Omental fat pad (tissue), 4 donors: ENCODE data around the gene SRR. TPM values are rescaled to one million over a fixed set of nuclear protein-coding genes. Genes with fewer than 3 reads are reported as not detected.

Source experiments
- ATAC-seq: fragments of 150-250 bp; one replicate; pipeline ENCODE4 v1.9.1; 2016; ENCODE audit warnings: mild to moderate bottlenecking, moderate library complexity; ENCODE audit not compliant: low FRiP score
- DNase-seq: peaks from one replicate; pipeline ENCODE4 v3.0.0-alpha.2; 2019; ENCODE audit warnings: low spot score
- total RNA-seq, 4 donors: library from RNA; depleted of rRNA; stranded (reverse); fragments of >200 nt; gene quantifications; one replicate each; pipeline ENCODE4 v1.1.0, GENCODE V29; 2016
- TF ChIP-seq, protein P1 (sequence below), 3 donors: fragments of 450-650 bp; IDR thresholded peaks; one replicate each; pipeline ENCODE4 v1.5.1; 2016 to 2017; ENCODE audit warnings: antibody characterized with exemption in 3 of 3, mild to moderate bottlenecking in 3 of 3, moderate library complexity in 2 of 3

SRR gene
- total RNA-seq, 4 donors from 2014 or later: 5.0 to 14.9 (median 7.2) TPM

DNA sequence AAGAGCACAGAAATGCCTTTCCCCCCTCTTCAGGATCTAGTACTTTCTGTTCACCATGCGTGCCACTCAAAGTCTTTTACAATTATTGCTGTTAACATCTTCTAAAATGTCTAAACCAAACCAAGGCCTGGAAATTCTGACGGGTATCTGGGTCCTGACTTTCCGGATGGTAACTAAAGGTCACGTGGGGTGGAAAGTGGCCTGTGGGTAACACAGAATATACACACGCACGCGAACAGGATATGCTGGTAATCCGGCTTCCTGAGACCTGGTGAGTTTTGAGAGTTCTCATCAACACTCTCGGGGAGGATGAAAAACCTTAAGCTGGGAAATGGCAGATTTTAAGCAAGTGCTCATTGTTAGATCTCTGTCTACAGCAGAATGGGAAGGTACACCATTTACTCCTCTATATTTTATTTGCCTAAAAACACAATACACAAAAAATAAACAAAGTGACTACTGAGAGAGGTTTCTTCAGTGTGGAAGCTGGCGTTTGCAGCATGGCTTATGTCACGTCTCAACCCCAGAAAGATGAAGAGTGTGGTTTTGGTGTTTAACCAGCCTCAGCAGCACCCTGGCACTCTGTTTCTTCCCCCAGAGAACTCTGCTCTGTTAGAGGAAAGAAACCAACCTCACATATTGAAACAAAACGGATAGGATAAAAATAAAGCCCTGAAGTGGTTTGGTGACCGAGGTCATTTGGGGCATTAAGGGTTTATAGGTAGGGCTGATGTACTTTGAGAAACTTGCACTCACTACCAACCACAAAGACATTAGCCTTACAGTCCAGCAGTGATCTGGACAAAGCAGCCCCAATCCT lies 37.5 kb upstream of the SRR start:
- ATAC-seq (no peak), DNase-seq (no peak)
- TF ChIP-seq, protein P1, sequence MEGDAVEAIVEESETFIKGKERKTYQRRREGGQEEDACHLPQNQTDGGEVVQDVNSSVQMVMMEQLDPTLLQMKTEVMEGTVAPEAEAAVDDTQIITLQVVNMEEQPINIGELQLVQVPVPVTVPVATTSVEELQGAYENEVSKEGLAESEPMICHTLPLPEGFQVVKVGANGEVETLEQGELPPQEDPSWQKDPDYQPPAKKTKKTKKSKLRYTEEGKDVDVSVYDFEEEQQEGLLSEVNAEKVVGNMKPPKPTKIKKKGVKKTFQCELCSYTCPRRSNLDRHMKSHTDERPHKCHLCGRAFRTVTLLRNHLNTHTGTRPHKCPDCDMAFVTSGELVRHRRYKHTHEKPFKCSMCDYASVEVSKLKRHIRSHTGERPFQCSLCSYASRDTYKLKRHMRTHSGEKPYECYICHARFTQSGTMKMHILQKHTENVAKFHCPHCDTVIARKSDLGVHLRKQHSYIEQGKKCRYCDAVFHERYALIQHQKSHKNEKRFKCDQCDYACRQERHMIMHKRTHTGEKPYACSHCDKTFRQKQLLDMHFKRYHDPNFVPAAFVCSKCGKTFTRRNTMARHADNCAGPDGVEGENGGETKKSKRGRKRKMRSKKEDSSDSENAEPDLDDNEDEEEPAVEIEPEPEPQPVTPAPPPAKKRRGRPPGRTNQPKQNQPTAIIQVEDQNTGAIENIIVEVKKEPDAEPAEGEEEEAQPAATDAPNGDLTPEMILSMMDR (IDR thresholded peaks at IDR 0.05): no peak

DNA sequence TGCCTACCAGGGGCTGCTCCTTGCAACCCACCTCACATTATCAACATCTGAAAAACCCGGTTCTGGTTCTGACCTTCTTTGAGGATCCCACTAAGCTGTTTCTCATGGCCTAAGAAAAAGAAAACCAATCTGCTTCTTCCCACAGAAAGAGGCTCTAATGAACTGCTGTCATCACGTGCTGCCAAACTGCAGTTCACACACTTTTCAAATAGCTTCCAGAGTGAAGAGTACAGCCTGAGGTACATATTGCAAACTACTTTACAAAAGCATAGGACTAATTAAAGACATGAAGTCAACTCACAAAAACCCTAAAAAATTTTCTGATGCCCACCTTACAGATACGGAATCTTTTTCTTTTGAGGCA lies 36.9 kb upstream of the SRR start:
- TF ChIP-seq, protein P1 (IDR thresholded peaks at IDR 0.05): no peak
- DNase-seq: no peak
- ATAC-seq: no peak

DNA sequence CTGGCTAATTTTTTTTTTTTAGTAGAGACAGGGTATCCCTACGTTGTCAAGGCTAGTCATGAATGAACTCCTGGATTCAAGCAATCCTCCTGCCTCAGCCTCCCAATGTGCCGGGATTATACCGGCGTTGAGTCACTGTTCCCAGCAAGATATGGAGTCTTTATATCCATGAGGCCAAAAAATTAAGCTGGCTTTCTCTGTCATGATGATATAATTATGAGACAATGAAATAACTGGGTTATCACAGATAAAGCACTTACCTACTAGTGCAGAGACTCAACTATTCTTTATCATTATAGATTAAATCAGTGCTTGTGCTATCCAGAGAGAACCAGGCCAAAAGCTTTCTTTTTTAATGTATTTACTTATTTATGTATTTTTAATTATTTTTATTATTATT lies 36.4 kb upstream of the SRR start:
- no peak for DNase-seq
- TF ChIP-seq, protein P1 (IDR thresholded peaks at IDR 0.05): no peak
- ATAC-seq: no peak

DNA sequence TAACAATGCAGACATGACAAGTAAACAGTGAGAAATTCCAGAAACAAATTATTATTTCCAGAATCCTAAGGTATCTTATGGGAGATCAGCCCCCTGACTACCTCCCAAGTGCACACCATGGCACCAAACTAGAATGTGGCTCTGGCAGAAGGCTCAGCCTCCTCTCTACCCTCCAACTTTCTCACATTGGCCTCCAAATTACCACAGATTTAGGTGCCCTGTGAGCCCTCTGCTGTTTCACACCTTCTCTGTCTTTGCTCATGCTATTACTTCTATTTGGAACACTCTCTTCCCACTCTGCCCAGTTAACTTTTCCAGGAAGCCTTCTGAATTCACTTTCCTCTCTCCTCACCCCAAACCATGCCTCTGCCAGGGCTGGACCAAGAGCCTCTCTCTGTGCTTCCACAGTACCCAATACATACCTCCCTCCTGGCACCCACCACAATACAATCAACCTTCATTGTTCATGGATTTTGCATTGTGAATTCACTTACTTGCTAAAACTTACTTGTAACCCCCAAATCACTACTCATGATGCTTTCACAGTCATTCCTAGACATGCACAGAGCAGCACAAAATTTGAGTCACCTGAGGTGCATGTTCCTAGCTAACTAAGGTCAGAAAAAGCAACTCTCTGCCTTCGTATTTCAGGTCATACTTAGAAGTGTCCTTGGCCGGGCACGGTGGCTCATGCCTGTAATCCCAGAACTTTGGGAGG lies 31.6 kb upstream of the SRR start:
- ATAC-seq (no peak), DNase-seq (no peak)
- TF ChIP-seq, protein P1 (IDR thresholded peaks at IDR 0.05): no peak

DNA sequence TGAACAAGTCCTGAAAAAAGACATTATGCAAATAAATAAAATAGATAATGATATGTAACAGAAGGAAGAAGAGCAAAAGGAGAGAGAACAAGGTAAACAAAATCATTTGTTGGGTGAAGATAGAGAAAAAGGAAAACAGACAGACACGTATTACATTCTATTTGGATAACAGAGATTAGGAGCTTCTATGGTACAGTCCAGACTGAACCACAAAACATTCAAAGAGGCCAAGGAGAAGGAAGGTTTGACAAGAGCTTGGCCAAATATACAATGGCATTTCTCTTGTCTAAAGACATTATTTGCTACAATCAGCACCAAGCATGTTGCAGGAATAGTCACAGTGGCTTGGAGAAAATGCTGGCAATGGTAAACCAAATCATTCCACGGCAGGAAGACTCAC lies 29.3 kb upstream of the SRR start:
- no peak for ATAC-seq
- TF ChIP-seq, protein P1 (IDR thresholded peaks at IDR 0.05): no peak
- no peak for DNase-seq

DNA sequence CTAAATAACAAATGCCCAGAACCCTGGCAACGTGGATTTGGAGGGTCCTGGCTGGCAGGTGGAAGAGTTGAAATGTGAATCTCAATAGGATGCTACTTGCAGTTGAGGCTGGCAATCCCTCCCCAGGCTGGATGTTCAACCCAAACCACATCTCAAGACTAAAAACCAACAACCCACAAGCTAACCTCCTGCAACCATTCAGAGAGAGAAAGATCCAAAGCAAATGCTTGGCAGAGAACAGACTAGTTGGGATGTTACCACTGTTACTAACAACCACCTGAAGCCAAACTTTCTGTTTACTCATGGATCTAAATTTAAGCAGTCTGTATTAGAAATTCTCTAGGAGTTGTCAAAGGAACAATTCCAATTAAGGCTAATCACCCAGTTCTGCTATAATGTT lies 28.0 kb upstream of the SRR start:
- TF ChIP-seq, protein P1 (IDR thresholded peaks at IDR 0.05): no peak
- no peak for DNase-seq
- no peak for ATAC-seq
